Neural progenitor cell (in vitro differentiated cells): ENCODE data around the gene CDC42EP4. TPM values are rescaled to one million over a fixed set of nuclear protein-coding genes. Genes with fewer than 3 reads are reported as not detected.

Experiments
- DNase-seq: peaks from one replicate; pipeline ENCODE4 v3.0.0-alpha.2; 2016; ENCODE audit warnings: low spot score
- H2AFZ ChIP-seq: fragments of 200-600 bp; sonication (generic); replicated peaks from 2 replicates; pipeline ENCODE4 v1.6.1; 2016; ENCODE audit warnings: antibody characterized with exemption
- H3F3A ChIP-seq: fragments of 200-600 bp; sonication (generic); 2 replicates; pipeline ENCODE4 v1.6.1; 2016; ENCODE audit warnings: antibody characterized with exemption, low read depth
- H3K27ac ChIP-seq: fragments of 200-600 bp; sonication (generic); 2 replicates; pipeline ENCODE4 v1.5.1; 2016; ENCODE audit warnings: mild to moderate bottlenecking
- H3K27me3 ChIP-seq: fragments of 200-600 bp; sonication (generic); 2 replicates; pipeline ENCODE4 v1.6.1; 2016; ENCODE audit warnings: mild to moderate bottlenecking, moderate library complexity
- H3K36me3 ChIP-seq: fragments of 200-600 bp; sonication (generic); 2 replicates; pipeline ENCODE4 v1.5.1; 2016
- H3K4me1 ChIP-seq: fragments of 200-600 bp; sonication (generic); 2 replicates; pipeline ENCODE4 v1.6.1; 2016; ENCODE audit warnings: mixed run types
- H3K4me2 ChIP-seq: fragments of 200-600 bp; sonication (generic); 2 replicates; pipeline ENCODE4 v1.6.1; 2016
- H3K4me3 ChIP-seq: fragments of 200-600 bp; sonication (generic); 2 replicates; pipeline ENCODE4 v1.5.1; 2016
- H3K79me2 ChIP-seq: fragments of 200-600 bp; sonication (generic); 2 replicates; pipeline ENCODE4 v1.6.1; 2016; ENCODE audit warnings: low read depth
- H3K9ac ChIP-seq: fragments of 200-600 bp; sonication (generic); 2 replicates; pipeline ENCODE4 v1.6.1; 2016
- H3K9me3 ChIP-seq: fragments of 200-600 bp; sonication (generic); 2 replicates; pipeline ENCODE4 v1.5.1; 2016; ENCODE audit warnings: low read depth
- H4K20me1 ChIP-seq: fragments of 200-600 bp; sonication (generic); 2 replicates; pipeline ENCODE4 v1.6.1; 2016; ENCODE audit warnings: low read depth
- H3K27ac Mint-ChIP-seq: 3 replicates; pipeline ENCODE4 v1.8.0; 2021; ENCODE audit warnings: mixed read lengths
- H3K27me3 Mint-ChIP-seq: 2 replicates; pipeline ENCODE4 v1.8.0; 2022; ENCODE audit warnings: low read depth, mild to moderate bottlenecking, inconsistent platforms, moderate library complexity, mixed read lengths; ENCODE audit not compliant: insufficient read depth
- H3K36me3 Mint-ChIP-seq: 3 replicates; pipeline ENCODE4 v1.8.0; 2021; ENCODE audit warnings: mixed read lengths
- H3K4me1 Mint-ChIP-seq: 3 replicates; pipeline ENCODE4 v1.8.0; 2021; ENCODE audit warnings: mixed read lengths
- H3K4me3 Mint-ChIP-seq: 3 replicates; pipeline ENCODE4 v1.8.0; 2021; ENCODE audit warnings: mild to moderate bottlenecking, moderate library complexity, mixed read lengths
- H3K9me3 Mint-ChIP-seq: 3 replicates; pipeline ENCODE4 v1.8.0; 2020; ENCODE audit warnings: mixed read lengths
- EZH2 ChIP-seq: fragments of 200-600 bp; sonication (generic); IDR thresholded peaks from 2 replicates; pipeline ENCODE4 v1.6.1; 2017; ENCODE audit warnings: antibody characterized with exemption, mild to moderate bottlenecking, moderate library complexity
- EZH2phosphoT487 ChIP-seq: fragments of 200-600 bp; sonication (generic); IDR thresholded peaks from 2 replicates; pipeline ENCODE4 v1.6.1; 2017; ENCODE audit warnings: antibody characterized with exemption
- total RNA-seq: library from RNA; depleted of rRNA; stranded (reverse); fragments of >200 nt; gene quantifications from 2 replicates; pipeline ENCODE4 v1.2.3, GENCODE V29; 2015; ENCODE audit warnings: low replicate concordance
- TF ChIP-seq, protein P1 (sequence below): fragments of 200-600 bp; sonication (generic); IDR thresholded peaks from 2 replicates; pipeline ENCODE4 v1.5.1; 2017; ENCODE audit warnings: antibody characterized with exemption, mild to moderate bottlenecking

CDC42EP4 gene
- total RNA-seq, 1 donor from 2014 or later, result 10.8 TPM

- H3F3A ChIP-seq, result peaks cover 25% of the 10 kb centered on the region
- peaks cover 11% of the 10 kb centered on the region for H3K27me3 Mint-ChIP-seq
- H3K4me3 ChIP-seq, result no peak overlapping the region
- no peaks in the 10 kb centered on the region for H3K36me3 ChIP-seq
- no peak overlapping the region for H2AFZ ChIP-seq
- no peak overlapping the region for H3K27ac Mint-ChIP-seq
- H3K79me2 ChIP-seq, result no peaks in the 10 kb centered on the region
- no peaks in the 10 kb centered on the region for H3K27me3 ChIP-seq
- no peak overlapping the region for H3K9ac ChIP-seq
- TF ChIP-seq, protein P1, sequence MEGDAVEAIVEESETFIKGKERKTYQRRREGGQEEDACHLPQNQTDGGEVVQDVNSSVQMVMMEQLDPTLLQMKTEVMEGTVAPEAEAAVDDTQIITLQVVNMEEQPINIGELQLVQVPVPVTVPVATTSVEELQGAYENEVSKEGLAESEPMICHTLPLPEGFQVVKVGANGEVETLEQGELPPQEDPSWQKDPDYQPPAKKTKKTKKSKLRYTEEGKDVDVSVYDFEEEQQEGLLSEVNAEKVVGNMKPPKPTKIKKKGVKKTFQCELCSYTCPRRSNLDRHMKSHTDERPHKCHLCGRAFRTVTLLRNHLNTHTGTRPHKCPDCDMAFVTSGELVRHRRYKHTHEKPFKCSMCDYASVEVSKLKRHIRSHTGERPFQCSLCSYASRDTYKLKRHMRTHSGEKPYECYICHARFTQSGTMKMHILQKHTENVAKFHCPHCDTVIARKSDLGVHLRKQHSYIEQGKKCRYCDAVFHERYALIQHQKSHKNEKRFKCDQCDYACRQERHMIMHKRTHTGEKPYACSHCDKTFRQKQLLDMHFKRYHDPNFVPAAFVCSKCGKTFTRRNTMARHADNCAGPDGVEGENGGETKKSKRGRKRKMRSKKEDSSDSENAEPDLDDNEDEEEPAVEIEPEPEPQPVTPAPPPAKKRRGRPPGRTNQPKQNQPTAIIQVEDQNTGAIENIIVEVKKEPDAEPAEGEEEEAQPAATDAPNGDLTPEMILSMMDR, result no peak
- TF ChIP-seq EZH2phosphoT487 (no peak), EZH2 (no peak)
- H3K4me3 Mint-ChIP-seq, result no peak overlapping the region
- no peak for DNase-seq
- peaks cover 3% of the 10 kb centered on the region for H3K9me3 Mint-ChIP-seq
- no peak overlapping the region for H3K27ac ChIP-seq
- H3K4me1 ChIP-seq, result peaks cover 25% of the 10 kb centered on the region
- H3K36me3 Mint-ChIP-seq, result peaks cover 40% of the 10 kb centered on the region
- no peak overlapping the region for H3K4me2 ChIP-seq
- H3K9me3 ChIP-seq, result no peaks in the 10 kb centered on the region
- peaks cover 7% of the 10 kb centered on the region for H4K20me1 ChIP-seq
- peaks cover 35% of the 10 kb centered on the region for H3K4me1 Mint-ChIP-seq
Measured at GRCh38 chr17:73351764-73352163, 40.0 kb upstream of the CDC42EP4 start.

GRCh38 chr17:73350864-73351263 lies 39.1 kb upstream of the CDC42EP4 start:
- TF ChIP-seq, protein P1, result no peak
- no peak for TF ChIP-seq EZH2
- TF ChIP-seq EZH2phosphoT487, result no peak
- no peak for DNase-seq
- H3K27ac ChIP-seq, result no peak overlapping the region
- Mint-ChIP-seq H3K4me1 (peaks cover 40% of the 10 kb centered on the region), H3K4me3 (no peak overlapping the region), H3K27ac (peak overlapping the region; percentile 76), H3K27me3 (peaks cover 9% of the 10 kb centered on the region), H3K9me3 (peaks cover 3% of the 10 kb centered on the region), H3K36me3 (peaks cover 45% of the 10 kb centered on the region)
- H3K4me3 ChIP-seq, result no peak overlapping the region
- H2AFZ ChIP-seq, result no peak overlapping the region
- no peaks in the 10 kb centered on the region for H3K9me3 ChIP-seq
- peaks cover 7% of the 10 kb centered on the region for H4K20me1 ChIP-seq
- H3K4me2 ChIP-seq, result no peak overlapping the region
- H3K4me1 ChIP-seq, result peaks cover 25% of the 10 kb centered on the region
- H3F3A ChIP-seq, result peaks cover 25% of the 10 kb centered on the region
- no peaks in the 10 kb centered on the region for H3K36me3 ChIP-seq
- no peak overlapping the region for H3K9ac ChIP-seq
- H3K27me3 ChIP-seq, result no peaks in the 10 kb centered on the region
- H3K79me2 ChIP-seq, result no peaks in the 10 kb centered on the region

DNA sequence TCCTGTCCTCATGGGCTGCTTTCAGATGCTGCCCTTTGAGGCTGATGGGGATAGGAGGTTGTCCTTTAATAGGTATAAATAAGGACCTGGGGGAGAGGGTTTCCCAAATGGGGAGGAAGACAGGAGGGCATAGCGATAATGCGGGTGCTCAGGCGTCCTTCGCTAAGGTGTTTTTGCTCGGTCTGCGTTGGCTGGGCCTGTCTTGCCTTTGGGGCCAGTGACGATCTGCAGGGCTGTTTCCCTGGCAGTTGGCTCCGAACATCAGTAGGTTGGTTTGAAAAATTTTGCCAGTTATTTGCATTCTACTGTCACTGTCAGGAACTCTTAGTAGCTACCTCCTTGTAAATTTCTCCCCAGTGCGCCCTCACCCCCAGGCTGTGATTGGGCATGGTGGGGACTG lies 37.8 kb upstream of the CDC42EP4 start:
- Histone ChIP-seq H3K36me3 (no peaks in the 10 kb centered on the region), H2AFZ (no peak overlapping the region), H3K27ac (peak overlapping the region; percentile 75), H3K4me1 (peaks cover 28% of the 10 kb centered on the region), H3K9ac (no peak overlapping the region), H3K9me3 (no peaks in the 10 kb centered on the region), H3K4me3 (no peak overlapping the region), H3F3A (peaks cover 34% of the 10 kb centered on the region), H3K79me2 (no peaks in the 10 kb centered on the region), H4K20me1 (peaks cover 7% of the 10 kb centered on the region), H3K4me2 (peak overlapping the region; percentile 41), H3K27me3 (no peaks in the 10 kb centered on the region)
- peaks cover 43% of the 10 kb centered on the region for H3K4me1 Mint-ChIP-seq
- peak overlapping the region; percentile 33 for H3K4me3 Mint-ChIP-seq
- peaks cover 15% of the 10 kb centered on the region for H3K27me3 Mint-ChIP-seq
- DNase-seq, result no peak
- TF ChIP-seq, protein P1, result no peak
- TF ChIP-seq EZH2phosphoT487 (no peak), EZH2 (no peak)
- peaks cover 45% of the 10 kb centered on the region for H3K36me3 Mint-ChIP-seq
- peak overlapping the region; percentile 85 for H3K27ac Mint-ChIP-seq
- peaks cover 3% of the 10 kb centered on the region for H3K9me3 Mint-ChIP-seq
